Astrocyte of the hippocampus (primary cell): Measurements from ENCODE around the gene DNAJC11.
A peak's percentile ranks its signal among the peaks of the same experiment; 100 is the strongest.

Source experiments
- DNase-seq: peaks from one replicate; pipeline ENCODE4 v3.0.0; 2011; ENCODE audit warnings: low read depth, low spot score

The DNAJC11 gene

DNA sequence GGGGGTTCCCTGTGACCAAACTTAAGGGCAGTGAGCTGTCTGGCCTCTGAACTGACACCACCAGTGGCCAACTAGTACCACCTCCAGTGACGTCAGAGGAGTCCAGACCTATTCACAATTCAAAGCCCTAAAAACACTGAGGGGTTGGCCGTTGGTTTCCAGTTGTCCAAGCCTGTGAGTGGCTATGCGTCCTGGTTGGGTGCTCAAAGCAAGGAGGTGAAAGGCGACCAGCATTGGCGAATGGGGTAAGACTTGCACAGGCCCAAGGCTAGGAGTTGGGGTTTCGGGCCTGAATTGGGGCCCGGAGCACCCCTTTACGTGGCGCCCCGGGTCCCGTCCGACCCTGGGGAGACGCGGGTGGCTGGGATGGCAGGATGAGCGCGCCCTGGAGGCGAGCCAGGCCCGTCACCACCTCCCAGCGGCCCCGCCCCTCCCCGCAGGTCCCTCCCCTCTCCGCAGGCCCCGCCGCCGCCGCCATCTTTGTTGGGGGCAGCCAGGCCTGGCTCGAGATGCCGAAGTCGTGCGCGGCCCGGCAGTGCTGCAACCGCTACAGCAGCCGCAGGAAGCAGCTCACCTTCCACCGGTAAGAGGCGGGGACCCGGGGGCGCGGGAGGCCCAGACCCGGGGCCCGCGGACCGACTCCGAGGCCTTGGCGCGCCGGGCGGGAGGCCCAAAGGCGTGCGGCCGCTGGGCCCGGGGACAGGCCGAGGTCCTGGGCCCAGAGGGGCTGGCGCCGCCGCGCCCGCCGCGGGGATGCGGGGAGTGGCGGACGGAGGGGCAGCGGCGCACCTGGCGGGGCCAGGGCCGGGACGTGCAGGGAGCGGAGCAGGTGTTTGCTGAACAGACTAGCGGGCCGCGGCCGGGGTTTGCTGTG lies 76.7 kb downstream of the DNAJC11 start, which contains the start of gene THAP3:
THAP3 (plus strand) TSS at position 159 of the 874 bp plus-strand sequence; CDS start at position 510, 351 bp downstream.
- peak; percentile 95 for DNase-seq

DNA sequence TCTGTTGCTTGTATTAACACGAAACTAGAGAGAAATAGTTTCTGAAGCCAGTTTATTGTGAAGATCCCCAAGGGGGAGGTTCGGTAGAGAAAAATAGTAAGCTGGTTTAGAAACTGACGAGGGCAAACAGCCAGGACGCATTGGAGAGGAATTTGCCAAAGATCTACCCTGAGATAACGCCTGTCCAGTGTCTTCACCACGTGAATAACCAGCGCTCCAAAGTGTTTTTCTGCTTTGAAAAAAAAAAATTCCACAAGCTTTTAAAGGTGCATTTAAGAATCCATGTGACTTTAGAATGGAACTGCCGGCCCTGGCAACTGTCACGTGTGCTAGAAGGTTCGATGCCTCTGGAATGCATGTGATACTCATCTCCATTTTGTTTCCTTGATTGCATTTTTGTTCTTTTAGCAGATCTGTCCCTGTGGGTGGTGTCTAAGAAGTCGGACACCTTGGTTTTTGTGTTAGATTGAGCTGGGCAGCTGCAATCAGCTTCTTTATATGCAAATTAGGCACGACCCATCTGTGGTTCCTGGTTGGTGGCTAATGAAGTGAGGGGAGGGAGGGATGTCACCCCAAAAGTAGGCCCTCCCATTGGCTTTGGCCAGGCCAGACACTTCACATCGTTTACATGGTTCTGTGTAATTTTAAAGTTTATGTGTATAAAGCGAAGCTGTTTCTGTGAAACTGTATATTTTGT lies 78.2 kb downstream of the DNAJC11 start:
- no peak for DNase-seq

GRCh38 chr1:6622396-6623152 lies 79.0 kb downstream of the DNAJC11 start:
- no peak for DNase-seq

DNA sequence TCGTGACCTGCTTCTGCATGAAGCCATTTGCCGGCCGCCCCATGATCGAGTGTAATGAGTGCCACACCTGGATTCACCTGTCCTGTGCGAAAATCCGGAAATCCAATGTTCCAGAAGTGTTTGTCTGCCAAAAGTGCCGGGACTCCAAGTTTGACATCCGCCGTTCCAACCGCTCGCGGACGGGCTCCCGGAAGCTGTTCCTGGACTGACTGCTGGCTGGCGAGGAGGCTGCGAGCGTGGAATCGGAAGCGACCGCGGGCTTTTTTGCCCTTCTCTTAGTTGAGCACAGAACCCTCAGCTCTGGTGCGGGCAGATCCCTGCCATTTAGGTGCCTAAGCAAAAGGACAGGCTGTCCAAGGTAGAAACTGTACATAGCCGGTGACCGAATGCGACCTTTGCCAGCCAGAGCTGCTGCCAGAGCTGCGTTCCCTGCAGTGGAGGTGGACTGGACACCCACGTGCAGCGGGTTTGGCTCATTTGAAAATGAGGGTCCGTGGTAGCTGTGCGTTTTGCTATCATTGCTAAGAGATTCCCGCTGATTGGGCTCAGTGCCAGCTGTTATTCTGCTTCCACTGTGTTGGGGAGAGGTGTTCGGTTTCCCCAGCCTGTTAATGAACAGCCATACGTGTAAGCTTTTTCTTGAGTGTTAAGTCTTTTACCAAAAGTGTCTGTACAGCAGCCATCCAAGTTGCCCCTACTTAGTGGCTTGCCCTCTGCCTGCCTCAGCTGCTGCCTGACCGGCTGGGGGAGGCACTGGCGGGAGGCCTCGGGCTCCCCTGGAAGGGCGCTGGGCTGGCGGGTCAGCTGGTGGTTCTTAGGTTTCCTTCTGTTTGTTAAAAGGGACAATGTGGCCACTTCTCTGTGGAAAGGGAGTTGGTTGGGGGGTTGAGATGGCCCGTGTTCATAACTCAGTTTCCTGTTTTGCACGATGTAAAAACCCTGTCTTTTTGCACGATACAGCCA lies 79.9 kb downstream of the DNAJC11 start:
- DNase-seq: no peak

DNA sequence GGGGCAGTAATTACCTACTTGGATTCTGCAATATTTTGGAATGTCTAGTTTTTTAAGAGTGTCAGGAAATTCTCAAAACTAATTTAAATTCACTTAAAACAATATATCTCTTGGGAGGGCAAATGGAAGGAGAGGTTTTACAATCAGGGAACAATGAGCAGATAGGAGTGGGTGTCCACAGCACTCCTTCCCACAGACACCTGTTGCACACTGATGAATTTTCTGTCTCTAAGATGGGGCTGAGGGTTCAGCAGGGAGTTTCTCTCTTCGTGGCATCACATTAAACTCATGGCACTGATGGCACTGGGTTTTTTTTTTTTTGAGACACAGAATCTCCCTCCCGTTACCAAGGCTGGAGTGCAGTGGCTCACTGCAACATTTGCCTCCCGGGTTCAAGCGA lies 82.6 kb downstream of the DNAJC11 start:
- no peak for DNase-seq

- DNase-seq: peak; percentile 40
Measured at GRCh38 chr1:6614929-6615785, 86.5 kb downstream of the DNAJC11 start.

GRCh38 chr1:6614019-6614928 lies 87.3 kb downstream of the DNAJC11 start:
- DNase-seq: peak; percentile 69

DNA sequence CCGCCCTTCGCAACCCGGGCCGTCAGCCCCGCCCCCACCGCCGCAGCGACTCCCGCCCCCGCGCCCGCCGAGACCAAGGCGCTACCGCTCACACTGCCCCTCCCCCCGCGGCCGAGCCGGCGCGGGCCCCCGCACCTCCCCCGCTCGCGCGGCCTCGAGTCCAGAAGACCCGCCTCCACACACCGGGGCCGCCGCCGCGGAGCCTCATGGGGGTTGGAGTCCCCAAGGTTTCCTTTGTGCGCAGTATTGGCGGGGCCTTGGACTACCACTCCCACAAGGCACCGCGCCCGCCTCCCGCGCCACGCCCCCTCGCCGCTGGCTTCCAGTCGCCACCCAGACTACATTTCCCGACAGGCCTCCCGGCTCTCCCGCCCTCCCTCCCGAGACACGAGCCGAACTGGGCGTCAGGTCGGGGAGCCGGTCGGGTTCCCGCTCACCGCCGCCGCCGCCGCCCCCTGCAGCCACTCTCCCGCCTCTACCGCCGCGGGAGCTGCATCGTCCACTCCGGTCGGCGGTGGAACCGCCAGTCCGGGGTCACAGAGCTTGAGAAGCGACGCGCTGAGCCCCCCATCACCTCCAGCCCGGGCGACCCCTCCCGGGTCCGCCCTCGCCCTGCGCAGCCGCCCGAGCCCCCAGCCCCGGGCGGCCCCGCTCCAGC lies 88.1 kb downstream of the DNAJC11 start, which contains the start of gene PHF13:
PHF13 (plus strand) TSS at position 371 of the 658 bp plus-strand sequence. CDS start 336 bp downstream, outside the sequence.
- DNase-seq: peak; percentile 100

GRCh38 chr1:6612641-6613360 lies 88.8 kb downstream of the DNAJC11 start:
- no peak for DNase-seq

DNA sequence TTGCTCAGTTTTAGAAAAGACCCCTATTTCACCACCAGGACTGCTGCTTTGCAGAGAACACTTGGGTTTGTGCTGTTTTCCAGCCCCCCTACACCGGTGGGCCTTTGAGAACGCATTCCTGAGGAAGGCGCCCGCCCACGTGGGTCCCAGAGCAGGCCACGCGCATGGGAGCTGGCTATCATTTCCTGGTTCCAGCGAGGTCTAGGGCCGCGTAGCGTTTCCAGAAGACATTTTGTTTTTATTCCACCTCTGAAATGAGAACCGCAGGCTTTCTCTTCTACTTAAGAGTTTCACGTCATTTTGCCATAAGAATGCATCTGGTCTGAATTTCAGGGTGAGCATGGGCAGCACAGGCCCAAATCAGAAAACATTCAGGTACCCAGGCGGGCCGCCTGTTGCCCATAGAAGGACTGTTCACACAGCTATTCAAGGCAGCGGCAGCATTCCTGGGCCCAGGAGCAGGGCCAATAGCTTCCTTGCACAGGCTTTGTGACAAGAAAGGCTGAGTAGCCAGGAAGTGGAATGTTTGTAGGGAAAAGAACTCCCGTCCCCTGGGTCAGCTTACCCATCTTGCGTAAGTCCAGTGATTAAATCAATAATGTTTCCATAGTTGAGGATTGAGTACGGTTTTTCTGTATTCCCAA lies 97.6 kb downstream of the DNAJC11 start:
- peak; percentile 95 for DNase-seq

- peak; percentile 88 for DNase-seq
Measured at GRCh38 chr1:6603238-6603914, 98.2 kb downstream of the DNAJC11 start.

DNA sequence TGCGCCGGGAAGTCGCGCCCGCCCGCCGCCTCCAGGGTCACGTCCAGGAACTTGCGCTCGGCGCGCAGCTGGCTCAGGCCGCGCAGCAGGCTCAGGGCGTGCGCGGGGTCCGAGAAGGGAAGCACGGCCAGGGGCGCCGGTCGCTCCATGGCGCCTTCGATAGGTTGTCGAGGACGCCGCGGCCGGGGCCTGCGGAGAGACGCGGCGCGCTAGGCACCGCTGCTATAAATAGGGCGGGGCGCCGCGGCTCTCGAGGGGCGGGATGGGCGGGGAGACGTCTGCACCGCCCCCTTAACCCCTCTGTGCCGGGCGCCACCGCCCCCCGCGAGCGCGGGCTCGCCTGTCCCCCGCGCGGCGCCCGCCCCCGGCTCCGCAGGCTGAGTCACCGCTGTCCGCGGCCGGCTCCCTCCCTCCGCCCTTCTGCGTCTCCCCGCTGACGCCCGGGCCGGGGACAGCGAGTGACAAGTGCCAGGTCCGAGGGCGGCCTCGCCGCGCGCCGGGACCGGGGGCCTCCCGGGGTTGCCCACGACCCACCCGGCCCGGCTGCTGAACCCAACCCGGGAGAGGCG lies 98.9 kb downstream of the DNAJC11 start, which contains the start of gene KLHL21:
KLHL21 (minus strand) TSS at position 201 of the 569 bp plus-strand sequence; CDS start at position 149, 52 bp downstream.
- peak; percentile 97 for DNase-seq

- DNase-seq: no peak
Measured at GRCh38 chr1:6601923-6602668, 99.5 kb downstream of the DNAJC11 start.

DNA sequence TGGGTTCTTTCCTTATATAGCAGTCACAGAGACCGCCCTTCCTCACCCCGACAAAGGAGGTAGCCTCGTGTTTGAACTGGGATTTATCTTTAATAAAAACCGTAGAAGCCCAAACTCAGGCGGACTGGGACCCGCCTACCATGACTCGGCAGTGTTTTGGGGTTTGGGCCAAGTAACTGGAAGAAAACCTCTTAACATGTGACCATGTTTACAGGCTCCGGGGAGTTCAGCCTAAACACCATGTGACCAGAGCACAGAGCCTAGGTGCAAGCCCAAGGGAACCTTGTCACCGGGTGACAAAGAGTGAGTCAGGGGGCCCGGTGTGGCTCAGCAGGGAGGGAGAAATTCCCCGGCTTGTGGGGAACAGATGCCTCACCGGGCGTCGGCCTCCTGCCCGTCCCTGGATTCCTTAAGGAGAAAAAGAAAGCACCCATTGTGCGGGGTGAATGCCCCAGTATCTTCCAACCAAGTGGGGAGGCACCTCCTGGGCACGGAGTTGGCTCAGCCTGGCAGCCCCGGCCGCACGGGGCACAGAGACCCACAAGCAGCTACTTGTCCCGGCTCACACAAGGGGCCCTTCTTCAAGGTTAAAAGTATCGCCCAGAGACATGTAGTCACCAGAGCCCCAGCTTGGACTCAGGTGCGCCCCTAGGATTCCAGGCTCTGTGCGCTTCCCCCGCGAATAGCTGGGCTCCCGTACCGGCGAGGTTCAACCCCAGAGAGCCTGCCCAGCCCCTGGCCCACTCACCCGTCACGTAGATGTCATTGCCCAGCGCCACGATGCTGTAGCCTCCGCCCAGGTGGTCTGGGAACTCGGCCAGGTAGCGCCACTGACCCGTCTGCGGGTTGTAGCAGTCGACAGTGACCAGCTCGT lies 100.3 kb downstream of the DNAJC11 start:
- peak; percentile 91 for DNase-seq
